Upper lobe of left lung (tissue), 4 donors: ENCODE data around the gene GSTM2.

Experiments
- CTCF ChIP-seq, 6 experiments: fragments of 450-650 bp in 4 of 6; fragments of 200-600 bp in 2 of 6; sonication (generic) in 2 of 6; IDR thresholded peaks; one replicate each; pipeline ENCODE4 v1.5.1; 2016 to 2019; ENCODE audit warnings: antibody characterized with exemption in 6 of 6
- EP300 ChIP-seq, 4 donors: sonication (generic); formaldehyde crosslinking; IDR thresholded peaks; one replicate each; pipeline ENCODE4 v1.5.1; 2017; ENCODE audit warnings: antibody characterized with exemption in 4 of 4, control low read depth in 2 of 4

DNA sequence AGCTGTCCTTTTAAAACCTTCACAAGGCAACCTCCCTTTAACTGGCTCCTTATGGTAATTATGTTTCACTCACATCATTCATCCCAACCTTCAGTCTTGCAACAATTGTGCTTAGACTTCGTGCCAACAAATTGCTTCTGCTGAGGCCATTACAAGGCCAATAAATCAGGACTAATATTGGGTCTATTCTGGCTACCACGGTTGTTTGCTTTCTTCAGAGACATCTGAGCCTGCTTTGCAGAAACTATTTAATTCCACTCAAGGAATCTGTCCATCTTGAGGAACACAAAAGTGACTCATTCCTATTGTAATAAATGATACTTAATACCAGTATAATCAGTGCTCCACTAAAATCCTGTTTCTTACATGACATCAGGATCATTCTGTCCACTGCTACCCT is 14.6 kb upstream of the GSTM2 start:
- no peak for TF ChIP-seq CTCF (IDR thresholded peaks at IDR 0.05)
- TF ChIP-seq EP300 (IDR thresholded peaks at IDR 0.05) = no peak
